Measurements from ENCODE around the gene PHPT1. TPM values are rescaled to one million over a fixed set of nuclear protein-coding genes. Genes with fewer than 3 reads are reported as not detected.

The PHPT1 gene
- total and polyA plus RNA-seq, 2 of the 13 experiments (the other 11 are each of a cell fraction or from before 2014, with no cell fraction given): 189 to 192 TPM

GRCh38 chr9:136898483-136899100 is 49.4 kb downstream of the PHPT1 start:
- in situ Hi-C loops (cut with HindIII; ENCODE audit: extremely low pct_ligation_motif_present, low pct_unique_long_range_greater_than_20kb) (no loop called here), intact Hi-C loops (cut with micrococcal nuclease; ENCODE audit: unreplicated experiment) (no loop called here)
- 94% methylated on average over 9 of the region's 21 CpGs for WGBS (ENCODE audit: low lambda C conversion rate)
- BruUV-seq (replicated peaks): no TSS peak
- no peaks in the 10 kb centered on the region for H3K27me3 ChIP-seq (ENCODE audit: control insufficient read depth in 1 of 2, insufficient read depth in 2 of 2, low read length in 2 of 2)
- CTCF ChIA-PET (ENCODE audit: low intra/inter-chr PET ratio, low total read pairs): no interaction called here
- no peak overlapping the region for H3K4me3 ChIP-seq (replicated peaks in 1 of 3; ENCODE audit: insufficient read depth in 1 of 3, low read depth in 2 of 3, low read length in 3 of 3)
- no peak for TF ChIP-seq NBN (conservative IDR thresholded peaks at IDR 0.05)
- no peak for TF ChIP-seq XBP1 (CRISPR knock-in tag; IDR thresholded peaks at IDR 0.05)
- TF ChIP-seq ZNF788 (CRISPR knock-in tag; IDR thresholded peaks at IDR 0.05; ENCODE audit: borderline replicate concordance): no peak
- peaks cover 12% of the 10 kb centered on the region for H4K20me1 ChIP-seq (ENCODE audit: insufficient read depth, low read length)
- H3K4me1 ChIP-seq (ENCODE audit: insufficient read depth, low read length): peaks cover 27% of the 10 kb centered on the region
- H3K79me2 ChIP-seq (ENCODE audit: insufficient read depth, low read length): peaks cover 34% of the 10 kb centered on the region
- no peak overlapping the region for H3K27ac ChIP-seq (ENCODE audit: extremely low read length, insufficient read depth, low read length)
- ATAC-seq (no peak), DNase-seq (ENCODE audit: low spot score) (no peak), FAIRE-seq (no peak)
- H3K36me3 ChIP-seq (replicated peaks in 1 of 2; ENCODE audit: control insufficient read depth in 1 of 2, insufficient read depth in 2 of 2, low read length in 2 of 2): peaks cover 17 to 38% of the 10 kb centered on the region in 2 experiments
- no peak overlapping the region for H3K4me2 ChIP-seq (ENCODE audit: low read depth, low read length)
- H2AFZ ChIP-seq (ENCODE audit: low read length): no peak overlapping the region
- POLR2A ChIA-PET: interaction anchor here (1.3 to 1.6 kb wide), 2 partner anchors 12 to 17 kb away, joined by 4 to 5 read pairs; partner anchors contain the start of gene TRAF2
- no peaks in the 10 kb centered on the region for H3K9me3 ChIP-seq (ENCODE audit: low read length)
- no peak overlapping the region for H3K9ac ChIP-seq (ENCODE audit: insufficient read depth, low read depth, low read length)

GRCh38 chr9:136899196-136899595 is 50.0 kb downstream of the PHPT1 start:
- H3K9me3 ChIP-seq (ENCODE audit: low read length): no peaks in the 10 kb centered on the region
- H3K4me3 ChIP-seq (replicated peaks in 1 of 3; ENCODE audit: insufficient read depth in 1 of 3, low read depth in 2 of 3, low read length in 3 of 3): no peak overlapping the region
- H3K27ac ChIP-seq (ENCODE audit: extremely low read length, insufficient read depth, low read length): no peak overlapping the region
- peaks cover 12% of the 10 kb centered on the region for H4K20me1 ChIP-seq (ENCODE audit: insufficient read depth, low read length)
- ChIA-PET POLR2A (no interaction called here), CTCF (ENCODE audit: low intra/inter-chr PET ratio, low total read pairs) (no interaction called here)
- 90% methylated on average over 9 of the region's 9 CpGs for WGBS (ENCODE audit: low lambda C conversion rate)
- H3K9ac ChIP-seq (ENCODE audit: insufficient read depth, low read depth, low read length): no peak overlapping the region
- ATAC-seq (no peak), DNase-seq (ENCODE audit: low spot score) (no peak), FAIRE-seq (no peak)
- H2AFZ ChIP-seq (ENCODE audit: low read length): no peak overlapping the region
- H3K4me1 ChIP-seq (ENCODE audit: insufficient read depth, low read length): peaks cover 27% of the 10 kb centered on the region
- no peaks in the 10 kb centered on the region for H3K27me3 ChIP-seq (ENCODE audit: control insufficient read depth in 1 of 2, insufficient read depth in 2 of 2, low read length in 2 of 2)
- TF ChIP-seq FUBP1 (CRISPR knock-in tag; IDR thresholded peaks at IDR 0.05; ENCODE audit: borderline replicate concordance): no peak
- no peak for TF ChIP-seq CCAR2 (optimal IDR thresholded peaks at IDR 0.05; ENCODE audit: low read depth, low read length)
- TF ChIP-seq ZBTB38 (CRISPR knock-in tag; IDR thresholded peaks at IDR 0.05): peak; percentile 57; the same call in 1 of the 2 replicates
- intact Hi-C loops (cut with micrococcal nuclease; ENCODE audit: unreplicated experiment) (no loop called here), in situ Hi-C loops (cut with HindIII; ENCODE audit: extremely low pct_ligation_motif_present, low pct_unique_long_range_greater_than_20kb) (no loop called here)
- H3K79me2 ChIP-seq (ENCODE audit: insufficient read depth, low read length): peaks cover 32% of the 10 kb centered on the region
- no peak overlapping the region for H3K4me2 ChIP-seq (ENCODE audit: low read depth, low read length)
- peaks cover 17 to 38% of the 10 kb centered on the region in 2 experiments for H3K36me3 ChIP-seq (replicated peaks in 1 of 2; ENCODE audit: control insufficient read depth in 1 of 2, insufficient read depth in 2 of 2, low read length in 2 of 2)
- no TSS peak for BruUV-seq (replicated peaks)

All from HepG2 (cell line).